Stimulated activated naive B cell treated with anti-CD40 and anti-IgM and Interleukin-4, amounts not matched to agents 10 μg/mL and 1 μg/mL and 100 μg/mL, for 72 hours (primary cell): ENCODE data around the gene KRT8.
"Not testable (repeated sequence)": the region's sequence is repeated elsewhere in the genome, so short reads cannot be mapped to it uniquely, and the experiment has no call there.

Experiments used
- ATAC-seq, 2 donors: fragments of 150-1000 bp; cut with Tn5 transposase; replicated peaks; 2 replicates each; pipeline ENCODE4 v1.10.0; 2021; ENCODE audit warnings: moderate library complexity in 1 of 2
- DNase-seq: peaks from one replicate; pipeline ENCODE4 v3.0.0; 2021
- H3K27ac Mint-ChIP-seq: one replicate; pipeline ENCODE4 v1.8.0; 2022; ENCODE audit warnings: mild to moderate bottlenecking, mixed read lengths
- H3K27me3 Mint-ChIP-seq, 2 donors: one replicate each; pipeline ENCODE4 v1.8.0; 2022; ENCODE audit warnings: mixed read lengths in 2 of 2
- H3K36me3 Mint-ChIP-seq, 2 donors: one replicate each; pipeline ENCODE4 v1.8.0; 2022; ENCODE audit warnings: mixed read lengths in 2 of 2, mild to moderate bottlenecking in 1 of 2
- H3K4me1 Mint-ChIP-seq, 2 donors: one replicate each; pipeline ENCODE4 v1.8.0; 2022; ENCODE audit warnings: mixed read lengths in 2 of 2, mild to moderate bottlenecking in 1 of 2
- H3K4me3 Mint-ChIP-seq, 2 donors: one replicate each; pipeline ENCODE4 v1.8.0; 2022; ENCODE audit warnings: mild to moderate bottlenecking in 2 of 2, mixed read lengths in 2 of 2, moderate library complexity in 1 of 2
- H3K9me3 Mint-ChIP-seq, 2 donors: one replicate each; pipeline ENCODE4 v1.8.0; 2022; ENCODE audit warnings: mixed read lengths in 2 of 2, mild to moderate bottlenecking in 1 of 2

KRT8 gene

GRCh38 chr12:52867152-52867551 is 37.7 kb downstream of the KRT8 start:
- no peak for ATAC-seq

GRCh38 chr12:52865090-52865944 is 39.6 kb downstream of the KRT8 start:
- Mint-ChIP-seq H3K27me3 (peaks cover 12 to 16% of the 10 kb centered on the region in 2 donors), H3K4me3 (no peak overlapping the region), H3K9me3 (no peaks in the 10 kb centered on the region), H3K27ac (peak overlapping the region; percentile 51), H3K36me3 (no peaks in the 10 kb centered on the region), H3K4me1 (peaks cover 13 to 18% of the 10 kb centered on the region in 2 donors)
- DNase-seq: no peak
- peak; percentile 36 to 63 for ATAC-seq

More at GRCh38 chr12:52867152-52867551, 37.7 kb downstream of the KRT8 start:
- peaks cover 13 to 25% of the 10 kb centered on the region in 2 donors for H3K4me1 Mint-ChIP-seq
- no peak overlapping the region for H3K4me3 Mint-ChIP-seq
- no peaks in the 10 kb centered on the region for H3K9me3 Mint-ChIP-seq
- H3K27ac Mint-ChIP-seq: no peak overlapping the region
- no peak for DNase-seq
- H3K36me3 Mint-ChIP-seq: no peaks in the 10 kb centered on the region
- peaks cover 15 to 22% of the 10 kb centered on the region in 2 donors for H3K27me3 Mint-ChIP-seq

- Mint-ChIP-seq H3K4me1 (peaks cover 1 to 3% of the 10 kb centered on the region in 2 donors), H3K9me3 (no peaks in the 10 kb centered on the region), H3K27ac (no peak overlapping the region), H3K36me3 (no peaks in the 10 kb centered on the region), H3K4me3 (no peak overlapping the region), H3K27me3 (peaks cover 13 to 29% of the 10 kb centered on the region in 2 donors)
- DNase-seq (no peak), ATAC-seq (no peak)
Observed at GRCh38 chr12:52862023-52862422, 42.9 kb downstream of the KRT8 start.

- Mint-ChIP-seq H3K4me1 (no peaks in the 10 kb centered on the region), H3K9me3 (no peaks in the 10 kb centered on the region), H3K27ac (no peak overlapping the region), H3K4me3 (no peak overlapping the region), H3K36me3 (no peaks in the 10 kb centered on the region), H3K27me3 (peaks cover 14 to 33% of the 10 kb centered on the region in 2 donors)
- DNase-seq (no peak), ATAC-seq (no peak)
Observed at GRCh38 chr12:52861511-52861910, 43.4 kb downstream of the KRT8 start.

- no peaks in the 10 kb centered on the region for H3K36me3 Mint-ChIP-seq
- H3K9me3 Mint-ChIP-seq: no peaks in the 10 kb centered on the region
- DNase-seq (no peak), ATAC-seq (no peak)
- H3K27ac Mint-ChIP-seq: no peak overlapping the region
- H3K27me3 Mint-ChIP-seq: peaks cover 22 to 38% of the 10 kb centered on the region in 2 donors
- H3K4me1 Mint-ChIP-seq: no peaks in the 10 kb centered on the region
- H3K4me3 Mint-ChIP-seq: no peak overlapping the region
Observed at GRCh38 chr12:52860102-52860823, 44.6 kb downstream of the KRT8 start.

- ATAC-seq: no peak
- Mint-ChIP-seq H3K4me1 (no peaks in the 10 kb centered on the region), H3K27me3 (peaks cover 40 to 48% of the 10 kb centered on the region in 2 donors), H3K27ac (no peak overlapping the region), H3K9me3 (peaks cover 0 to 3% of the 10 kb centered on the region in 2 donors), H3K36me3 (no peaks in the 10 kb centered on the region), H3K4me3 (no peak overlapping the region)
- DNase-seq: no peak
Observed at GRCh38 chr12:52857500-52857899, 47.4 kb downstream of the KRT8 start.

GRCh38 chr12:52856787-52857186 is 48.1 kb downstream of the KRT8 start:
- H3K27ac Mint-ChIP-seq: no peak overlapping the region
- ATAC-seq: no peak
- H3K27me3 Mint-ChIP-seq: peaks cover 45 to 54% of the 10 kb centered on the region in 2 donors
- H3K9me3 Mint-ChIP-seq: peaks cover 0 to 3% of the 10 kb centered on the region in 2 donors
- no peak overlapping the region for H3K4me3 Mint-ChIP-seq
- no peaks in the 10 kb centered on the region for H3K36me3 Mint-ChIP-seq
- DNase-seq: no peak
- H3K4me1 Mint-ChIP-seq: peaks cover 0 to 7% of the 10 kb centered on the region in 2 donors

- H3K27me3 Mint-ChIP-seq: peaks cover 45 to 54% of the 10 kb centered on the region in 2 donors
- not testable (repeated sequence) for H3K9me3 Mint-ChIP-seq, H3K27ac Mint-ChIP-seq, H3K36me3 Mint-ChIP-seq, DNase-seq, ATAC-seq, H3K4me3 Mint-ChIP-seq
- H3K4me1 Mint-ChIP-seq: peaks cover 2 to 12% of the 10 kb centered on the region in 2 donors
Observed at GRCh38 chr12:52856077-52856476, 48.8 kb downstream of the KRT8 start.

GRCh38 chr12:52851787-52852186 is 53.1 kb downstream of the KRT8 start:
- peaks cover 37 to 39% of the 10 kb centered on the region in 2 donors for H3K27me3 Mint-ChIP-seq
- no peak overlapping the region for H3K27ac Mint-ChIP-seq
- H3K9me3 Mint-ChIP-seq: peaks cover 0 to 3% of the 10 kb centered on the region in 2 donors
- no peak for DNase-seq
- H3K4me3 Mint-ChIP-seq: no peak overlapping the region
- H3K4me1 Mint-ChIP-seq: peaks cover 6 to 19% of the 10 kb centered on the region in 2 donors
- ATAC-seq: peak in 1 of 2 donors; percentile 42
- no peaks in the 10 kb centered on the region for H3K36me3 Mint-ChIP-seq

GRCh38 chr12:52850681-52851080 is 54.2 kb downstream of the KRT8 start:
- peaks cover 6 to 19% of the 10 kb centered on the region in 2 donors for H3K4me1 Mint-ChIP-seq
- H3K4me3 Mint-ChIP-seq: no peak overlapping the region
- DNase-seq (no peak), ATAC-seq (no peak)
- peaks cover 0 to 3% of the 10 kb centered on the region in 2 donors for H3K9me3 Mint-ChIP-seq
- H3K36me3 Mint-ChIP-seq: no peaks in the 10 kb centered on the region
- H3K27me3 Mint-ChIP-seq: peaks cover 40 to 44% of the 10 kb centered on the region in 2 donors
- H3K27ac Mint-ChIP-seq: no peak overlapping the region

- no peaks in the 10 kb centered on the region for H3K9me3 Mint-ChIP-seq
- H3K4me1 Mint-ChIP-seq: peaks cover 6 to 19% of the 10 kb centered on the region in 2 donors
- H3K36me3 Mint-ChIP-seq: no peaks in the 10 kb centered on the region
- no peak for ATAC-seq
- no peak overlapping the region for H3K4me3 Mint-ChIP-seq
- no peak overlapping the region for H3K27ac Mint-ChIP-seq
- peaks cover 32 to 37% of the 10 kb centered on the region in 2 donors for H3K27me3 Mint-ChIP-seq
- DNase-seq: no peak
Observed at GRCh38 chr12:52849511-52849910, 55.4 kb downstream of the KRT8 start.

- H3K27ac Mint-ChIP-seq: no peak within 1 kb of the TSS
- peaks cover 30 to 37% of the 10 kb centered on the region in 2 donors for H3K27me3 Mint-ChIP-seq
- ATAC-seq (no peak), DNase-seq (no peak)
- H3K9me3 Mint-ChIP-seq: no peaks in the 10 kb centered on the region
- H3K36me3 Mint-ChIP-seq: no peaks in the 10 kb centered on the region
- H3K4me3 Mint-ChIP-seq: no peak within 1 kb of the TSS
- H3K4me1 Mint-ChIP-seq: peaks cover 6 to 19% of the 10 kb centered on the region in 2 donors
Observed at GRCh38 chr12:52848661-52849255, 56.1 kb downstream of the KRT8 start, which contains the start of gene KRT78. Gene KRT78, minus strand, starts transcription at chr12:52848994. Its CDS starts 64 bp downstream, at chr12:52848930.

- Mint-ChIP-seq H3K9me3 (no peaks in the 10 kb centered on the region), H3K36me3 (no peaks in the 10 kb centered on the region), H3K27me3 (peaks cover 24 to 32% of the 10 kb centered on the region in 2 donors), H3K27ac (no peak overlapping the region), H3K4me3 (no peak overlapping the region), H3K4me1 (peaks cover 6 to 19% of the 10 kb centered on the region in 2 donors)
- ATAC-seq: peak in 1 of 2 donors; percentile 41
- DNase-seq: no peak
Observed at GRCh38 chr12:52847335-52848102, 57.4 kb downstream of the KRT8 start.
